GM12878 (cell line): ENCODE measurements around the gene GBA3. TPM values are rescaled to one million over a fixed set of nuclear protein-coding genes. Genes with fewer than 3 reads are reported as not detected.

Experiments used
- ATAC-seq: fragments of 200-7000 bp; cut with Tn5 transposase; 3 replicates; pipeline ENCODE4 v1.9.1; 2020; ENCODE audit warnings: mild to moderate bottlenecking, moderate library complexity
- BruUV-seq: library from RNA; stranded (reverse); fragments of 400-500 nt; replicated peaks from 2 replicates; lab custom pipeline; 2021; lab: Mats Ljungman, UMichigan
- CTCF ChIA-PET: fragments of 300-600 bp; sonication (Branson Sonifier 250); formaldehyde crosslinking; extraction: SDS; loops from one replicate; lab custom pipeline; 2021; ENCODE audit warnings: inconsistent platforms; lab: Yijun Ruan, JAX
- POLR2A ChIA-PET: fragments of 350-600 bp; formaldehyde crosslinking; extraction: SDS; loops from one replicate; lab custom pipeline; 2021; ENCODE audit warnings: inconsistent platforms; lab: Charles Lee
- RAD21 ChIA-PET: fragments of 300-600 bp; sonication (Branson Sonifier 250); formaldehyde crosslinking; loops from one replicate; lab custom pipeline; 2023; ENCODE audit warnings: antibody characterized with exemption; ENCODE audit not compliant: unreplicated experiment; lab: Charles Lee
- SMC1A ChIA-PET: fragments of 300-600 bp; sonication (Branson Sonifier 250); formaldehyde crosslinking; loops from one replicate; lab custom pipeline; 2023; ENCODE audit not compliant: unreplicated experiment, uncharacterized antibody; lab: Charles Lee
- DNase-seq: peaks from one replicate; pipeline ENCODE4 v3.0.0-alpha.2; 2011; ENCODE audit warnings: low read depth, low spot score
- FAIRE-seq: peaks from 3 replicates; lab custom pipeline; 2011; peaks lifted over from hg19 to GRCh38; lab: Jason Lieb, UNC
- H2AFZ ChIP-seq: 2 replicates; pipeline ENCODE4 v1.6.0; 2011; ENCODE audit warnings: low read depth, low read length, control low read depth; ENCODE audit not compliant: control insufficient read depth
- H3K27ac ChIP-seq: 2 replicates; pipeline ENCODE4 v1.5.1; 2011; ENCODE audit warnings: control low read depth; ENCODE audit not compliant: control insufficient read depth, insufficient read depth
- H3K27me3 ChIP-seq, 2 experiments: replicated peaks in 1 of 2; 2 replicates each; pipeline versions ENCODE4 v1.6.0 to v1.6.1; 2011; ENCODE audit warnings: low read length in 1 of 2; ENCODE audit not compliant: control insufficient read depth in 2 of 2, insufficient read depth in 2 of 2
- H3K36me3 ChIP-seq, 2 experiments: 2 replicates each; pipeline ENCODE4 v1.5.1; 2011; ENCODE audit warnings: low read length in 1 of 2; ENCODE audit not compliant: control insufficient read depth in 2 of 2, insufficient read depth in 2 of 2
- H3K4me1 ChIP-seq: 2 replicates; pipeline ENCODE4 v1.6.1; 2011; ENCODE audit warnings: mild to moderate bottlenecking, low read length, moderate library complexity, mixed read lengths; ENCODE audit not compliant: control insufficient read depth, insufficient read depth
- H3K4me2 ChIP-seq: 2 replicates; pipeline ENCODE4 v1.6.0; 2011; ENCODE audit warnings: control low read depth; ENCODE audit not compliant: control insufficient read depth, insufficient read depth
- H3K4me3 ChIP-seq: fragments of 200-600 bp; sonication (generic); 2 replicates; pipeline ENCODE4 v1.5.1; 2016
- H3K79me2 ChIP-seq: 2 replicates; pipeline ENCODE4 v1.6.0; 2011; ENCODE audit warnings: low read length; ENCODE audit not compliant: control insufficient read depth, insufficient read depth
- H3K9ac ChIP-seq: 2 replicates; pipeline ENCODE4 v1.8.0; 2011; ENCODE audit warnings: low read length, control low read depth, mixed read lengths; ENCODE audit not compliant: control insufficient read depth, insufficient read depth
- H3K9me3 ChIP-seq: replicated peaks from 3 replicates; pipeline ENCODE4 v1.5.1; 2011; ENCODE audit warnings: mild to moderate bottlenecking, low read length; ENCODE audit not compliant: control insufficient read depth, insufficient read depth
- H4K20me1 ChIP-seq: 2 replicates; pipeline ENCODE4 v1.6.0; 2011; ENCODE audit not compliant: control insufficient read depth, insufficient read depth
- DPF2 ChIP-seq: fragments of 450-650 bp; IDR thresholded peaks from 2 replicates; pipeline ENCODE4 v1.6.1; 2017; ENCODE audit warnings: mild to moderate bottlenecking
- EZH2 ChIP-seq: IDR thresholded peaks from 2 replicates; pipeline ENCODE4 v1.6.1; 2012; ENCODE audit warnings: low read depth, mild to moderate bottlenecking, control low read depth, inconsistent platforms, low read length, borderline replicate concordance; ENCODE audit not compliant: control insufficient read depth
- WGBS: methylation state at CpG from one replicate; pipeline ENCODE4 v1.1.6; 2016; ENCODE audit warnings: low lambda C conversion rate; ENCODE audit not compliant: insufficient replicate concordance, insufficient coverage; ENCODE audit errors: missing lambda C conversion rate; 5-methylcytosine and 5-hydroxymethylcytosine counted together
- in situ Hi-C: fragments of 300-500 bp; cut with MboI; formaldehyde crosslinking; loops from 9 replicates; pipeline ENCODE4 v1.14.3; 2018; ENCODE audit warnings: mixed read lengths
- intact Hi-C: fragments of 100-400 bp; cut with micrococcal nuclease; formaldehyde crosslinking; loops from one replicate; pipeline ENCODE4 v1.14.2; 2022; ENCODE audit not compliant: unreplicated experiment
- polyA plus RNA-seq, 11 experiments: library from polyadenylated mRNA; depleted of rRNA in 4 of 11; unstranded in 6 of 11; stranded (reverse) in 5 of 11; fragments of >200 nt; fragmentation: Nextera tagmentation in 4 of 11; fragmentation: Illumina TruSeq in 1 of 11; extraction: Ambion mirVana in 4 of 11; extraction: Trizol in 1 of 11; gene quantifications; 1 replicate in 1 of 11; 2 replicates in 10 of 11; pipeline versions ENCODE4 v1.2.1 to v1.2.3, GENCODE V29; 2011 to 2016; ENCODE audit warnings: inconsistent platforms in 2 of 11, missing spikeins in 2 of 11, low read depth in 1 of 11
- total RNA-seq, 4 experiments: library from RNA; depleted of rRNA in 3 of 4; stranded (reverse); fragments of >200 nt in 3 of 4; fragmentation: Illumina TruSeq in 1 of 4; extraction: Trizol in 1 of 4; gene quantifications; 2 replicates each; pipeline versions ENCODE4 v1.2.1 to v1.2.3, GENCODE V29; 2013 to 2021
- TF ChIP-seq, protein P1 (sequence below): fragments of 450-650 bp; IDR thresholded peaks from 2 replicates; pipeline ENCODE4 v1.6.1; 2018; ENCODE audit warnings: mild to moderate bottlenecking, low read depth, moderate library complexity; ENCODE audit not compliant: partially characterized antibody
- TF ChIP-seq, protein P2 (sequence below): fragments of 450-650 bp; IDR thresholded peaks from 2 replicates; pipeline ENCODE4 v1.6.1; 2017; ENCODE audit warnings: antibody characterized with exemption, mild to moderate bottlenecking, moderate library complexity
- TF ChIP-seq, protein P3 (sequence below): fragments of 450-650 bp; IDR thresholded peaks from 2 replicates; pipeline ENCODE4 v1.6.1; 2018; ENCODE audit warnings: borderline replicate concordance, mild to moderate bottlenecking; ENCODE audit not compliant: partially characterized antibody

GBA3 gene
- total and polyA plus RNA-seq, 10 of the 15 experiments (the other 5 are each of a cell fraction or from before 2014, with no cell fraction given) = 0.10 to 7.2 (median 0.27) TPM

DNA sequence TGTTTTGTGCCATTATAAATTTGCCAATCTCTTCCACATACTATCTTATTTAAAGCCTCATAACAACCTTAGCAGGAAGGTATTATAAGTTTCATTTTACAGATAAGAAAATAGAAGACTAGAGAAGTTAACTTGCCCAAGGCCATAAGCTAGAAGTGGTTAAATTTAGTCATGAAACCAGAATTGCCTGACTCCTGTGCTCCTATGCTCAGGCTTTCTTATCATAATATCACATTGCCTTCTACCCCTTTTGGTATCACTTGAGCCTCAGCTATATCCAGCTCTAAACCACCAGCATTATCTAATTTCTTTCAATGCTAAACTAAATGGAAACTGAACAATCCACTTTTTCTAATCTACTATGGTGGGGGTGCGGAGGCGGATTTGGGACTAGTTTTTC, 164.7 kb downstream of the GBA3 start:
- TF ChIP-seq, protein P1, sequence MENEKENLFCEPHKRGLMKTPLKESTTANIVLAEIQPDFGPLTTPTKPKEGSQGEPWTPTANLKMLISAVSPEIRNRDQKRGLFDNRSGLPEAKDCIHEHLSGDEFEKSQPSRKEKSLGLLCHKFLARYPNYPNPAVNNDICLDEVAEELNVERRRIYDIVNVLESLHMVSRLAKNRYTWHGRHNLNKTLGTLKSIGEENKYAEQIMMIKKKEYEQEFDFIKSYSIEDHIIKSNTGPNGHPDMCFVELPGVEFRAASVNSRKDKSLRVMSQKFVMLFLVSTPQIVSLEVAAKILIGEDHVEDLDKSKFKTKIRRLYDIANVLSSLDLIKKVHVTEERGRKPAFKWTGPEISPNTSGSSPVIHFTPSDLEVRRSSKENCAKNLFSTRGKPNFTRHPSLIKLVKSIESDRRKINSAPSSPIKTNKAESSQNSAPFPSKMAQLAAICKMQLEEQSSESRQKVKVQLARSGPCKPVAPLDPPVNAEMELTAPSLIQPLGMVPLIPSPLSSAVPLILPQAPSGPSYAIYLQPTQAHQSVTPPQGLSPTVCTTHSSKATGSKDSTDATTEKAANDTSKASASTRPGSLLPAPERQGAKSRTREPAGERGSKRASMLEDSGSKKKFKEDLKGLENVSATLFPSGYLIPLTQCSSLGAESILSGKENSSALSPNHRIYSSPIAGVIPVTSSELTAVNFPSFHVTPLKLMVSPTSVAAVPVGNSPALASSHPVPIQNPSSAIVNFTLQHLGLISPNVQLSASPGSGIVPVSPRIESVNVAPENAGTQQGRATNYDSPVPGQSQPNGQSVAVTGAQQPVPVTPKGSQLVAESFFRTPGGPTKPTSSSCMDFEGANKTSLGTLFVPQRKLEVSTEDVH = no peak
- TF ChIP-seq EZH2 = no peak
- TF ChIP-seq DPF2 = no peak
- TF ChIP-seq, protein P2, sequence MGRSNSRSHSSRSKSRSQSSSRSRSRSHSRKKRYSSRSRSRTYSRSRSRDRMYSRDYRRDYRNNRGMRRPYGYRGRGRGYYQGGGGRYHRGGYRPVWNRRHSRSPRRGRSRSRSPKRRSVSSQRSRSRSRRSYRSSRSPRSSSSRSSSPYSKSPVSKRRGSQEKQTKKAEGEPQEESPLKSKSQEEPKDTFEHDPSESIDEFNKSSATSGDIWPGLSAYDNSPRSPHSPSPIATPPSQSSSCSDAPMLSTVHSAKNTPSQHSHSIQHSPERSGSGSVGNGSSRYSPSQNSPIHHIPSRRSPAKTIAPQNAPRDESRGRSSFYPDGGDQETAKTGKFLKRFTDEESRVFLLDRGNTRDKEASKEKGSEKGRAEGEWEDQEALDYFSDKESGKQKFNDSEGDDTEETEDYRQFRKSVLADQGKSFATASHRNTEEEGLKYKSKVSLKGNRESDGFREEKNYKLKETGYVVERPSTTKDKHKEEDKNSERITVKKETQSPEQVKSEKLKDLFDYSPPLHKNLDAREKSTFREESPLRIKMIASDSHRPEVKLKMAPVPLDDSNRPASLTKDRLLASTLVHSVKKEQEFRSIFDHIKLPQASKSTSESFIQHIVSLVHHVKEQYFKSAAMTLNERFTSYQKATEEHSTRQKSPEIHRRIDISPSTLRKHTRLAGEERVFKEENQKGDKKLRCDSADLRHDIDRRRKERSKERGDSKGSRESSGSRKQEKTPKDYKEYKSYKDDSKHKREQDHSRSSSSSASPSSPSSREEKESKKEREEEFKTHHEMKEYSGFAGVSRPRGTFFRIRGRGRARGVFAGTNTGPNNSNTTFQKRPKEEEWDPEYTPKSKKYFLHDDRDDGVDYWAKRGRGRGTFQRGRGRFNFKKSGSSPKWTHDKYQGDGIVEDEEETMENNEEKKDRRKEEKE = no peak
- TF ChIP-seq, protein P3, sequence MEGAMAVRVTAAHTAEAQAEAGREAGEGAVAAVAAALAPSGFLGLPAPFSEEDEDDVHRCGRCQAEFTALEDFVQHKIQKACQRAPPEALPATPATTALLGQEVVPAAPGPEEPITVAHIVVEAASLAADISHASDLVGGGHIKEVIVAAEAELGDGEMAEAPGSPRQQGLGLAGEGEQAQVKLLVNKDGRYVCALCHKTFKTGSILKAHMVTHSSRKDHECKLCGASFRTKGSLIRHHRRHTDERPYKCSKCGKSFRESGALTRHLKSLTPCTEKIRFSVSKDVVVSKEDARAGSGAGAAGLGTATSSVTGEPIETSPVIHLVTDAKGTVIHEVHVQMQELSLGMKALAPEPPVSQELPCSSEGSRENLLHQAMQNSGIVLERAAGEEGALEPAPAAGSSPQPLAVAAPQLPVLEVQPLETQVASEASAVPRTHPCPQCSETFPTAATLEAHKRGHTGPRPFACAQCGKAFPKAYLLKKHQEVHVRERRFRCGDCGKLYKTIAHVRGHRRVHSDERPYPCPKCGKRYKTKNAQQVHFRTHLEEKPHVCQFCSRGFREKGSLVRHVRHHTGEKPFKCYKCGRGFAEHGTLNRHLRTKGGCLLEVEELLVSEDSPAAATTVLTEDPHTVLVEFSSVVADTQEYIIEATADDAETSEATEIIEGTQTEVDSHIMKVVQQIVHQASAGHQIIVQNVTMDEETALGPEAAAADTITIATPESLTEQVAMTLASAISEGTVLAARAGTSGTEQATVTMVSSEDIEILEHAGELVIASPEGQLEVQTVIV = no peak
- 28% methylated on average over 2 of the region's 2 CpGs for WGBS
- Histone ChIP-seq H3K4me2 (no peak overlapping the region), H4K20me1 (no peaks in the 10 kb centered on the region), H2AFZ (no peak overlapping the region), H3K36me3 (no peaks in the 10 kb centered on the region), H3K9ac (no peak overlapping the region), H3K79me2 (no peaks in the 10 kb centered on the region), H3K27ac (no peak overlapping the region), H3K9me3 (no peaks in the 10 kb centered on the region), H3K27me3 (no peaks in the 10 kb centered on the region), H3K4me1 (no peaks in the 10 kb centered on the region), H3K4me3 (no peak overlapping the region)
- POLR2A ChIA-PET = no interaction called here
- no TSS peak for BruUV-seq
- DNase-seq = no peak
- RAD21 ChIA-PET = no interaction called here
- no peak for FAIRE-seq
- no peak for ATAC-seq
- in situ Hi-C loops (no loop called here), intact Hi-C loops (no loop called here)
- CTCF ChIA-PET = interaction anchor here (1.0 kb wide), 1 partner anchor 16 kb away, joined by 3 read pairs; no protein-coding TSS in a partner anchor
- SMC1A ChIA-PET = interaction anchor here (1.3 to 1.8 kb wide), 2 partner anchors 9 to 114 kb away, joined by 3 to 4 read pairs; no protein-coding TSS in a partner anchor
